Activated naive CD4-positive, alpha-beta T cell treated with anti-CD3 and anti-CD28 coated beads, Interleukin-2, amount 50 U/mL, for 16 hours (primary cell): ENCODE results near the gene COA8.

ENCODE experiments used
- DNase-seq: peaks from one replicate; pipeline ENCODE4 v3.0.0-alpha.2; 2020

The COA8 gene

GRCh38 chr14:103537175-103537990 is 25.4 kb upstream of the COA8 start:
- no peak for DNase-seq

- DNase-seq, result no peak
These were observed 24.3 kb upstream of the COA8 start for GRCh38 chr14:103538291-103539055.

GRCh38 chr14:103539056-103539825 is 23.5 kb upstream of the COA8 start:
- DNase-seq, result no peak

GRCh38 chr14:103540821-103541708 is 21.7 kb upstream of the COA8 start:
- DNase-seq, result peak; percentile 15

- no peak for DNase-seq
These were observed 20.8 kb upstream of the COA8 start for GRCh38 chr14:103541709-103542604.

GRCh38 chr14:103542605-103543088 is 20.1 kb upstream of the COA8 start:
- DNase-seq, result no peak

GRCh38 chr14:103543140-103543539 is 19.6 kb upstream of the COA8 start:
- DNase-seq, result no peak

GRCh38 chr14:103543721-103544387 is 18.9 kb upstream of the COA8 start:
- DNase-seq, result no peak

- no peak for DNase-seq
These were observed 18.2 kb upstream of the COA8 start for GRCh38 chr14:103544388-103545218.

GRCh38 chr14:103545219-103545914 is 17.4 kb upstream of the COA8 start:
- DNase-seq, result no peak

- DNase-seq, result no peak
These were observed 16.7 kb upstream of the COA8 start for GRCh38 chr14:103545915-103546651.

GRCh38 chr14:103546652-103547454 is 15.9 kb upstream of the COA8 start:
- peak; percentile 79 for DNase-seq

GRCh38 chr14:103547455-103547940 is 15.3 kb upstream of the COA8 start:
- no peak for DNase-seq

GRCh38 chr14:103547941-103548462 is 14.8 kb upstream of the COA8 start:
- no peak for DNase-seq

- no peak for DNase-seq
These were observed 14.1 kb upstream of the COA8 start for GRCh38 chr14:103548463-103549351.
